A549 treated with DMSO at 1 μM for 4 hours (cell line): ENCODE measurements around the gene GDPD4. TPM values are rescaled to one million over a fixed set of nuclear protein-coding genes. Genes with fewer than 3 reads are reported as not detected.

ENCODE experiments used
- total RNA-seq: library from RNA; stranded (reverse); fragments of 200-300 nt; extraction: Qiagen RNA extraction; gene quantifications from 5 replicates; pipeline ENCODE4 v1.2.3, GENCODE V29; 2022; ENCODE audit warnings: low read depth

The GDPD4 gene
- not detected in 5 replicates for total RNA-seq

GRCh38 chr11:77301510-77301909, at the start of gene GDPD4:
Gene GDPD4, minus strand, starts transcription at chr11:77301686. Its CDS starts 16,549 bp downstream, at chr11:77285137.

Other genes starting within 250 kb of the GDPD4 start
- 7.1 to 10.3 TPM (median 8.5 TPM) in 5 replicates for gene CAPN5, start 234.7 kb downstream of the GDPD4 start, total RNA-seq
- 0.67 TPM in 1 of 5 replicates, not detected in the others for gene OMP, start 198.8 kb downstream of the GDPD4 start, total RNA-seq
- 1.2 to 1.5 TPM (median 1.4 TPM) in 5 replicates for gene MYO7A, start 173.4 kb downstream of the GDPD4 start, total RNA-seq
- gene PAK1, start 172.4 kb upstream of the GDPD4 start, total RNA-seq = 20.1 to 26.8 TPM (median 24.4 TPM) in 5 replicates